Fibroblast of pulmonary artery (primary cell): ENCODE data around the gene WDR31.
"Not testable (repeated sequence)": the region's sequence is repeated elsewhere in the genome, so short reads cannot be mapped to it uniquely, and the experiment has no call there.

Experiments used
- DNase-seq: peaks from one replicate; pipeline ENCODE4 v3.0.0-alpha.2; 2010; ENCODE audit warnings: low read depth
- H3K4me3 ChIP-seq: replicated peaks from 2 replicates; pipeline ENCODE4 v1.5.1; 2011; ENCODE audit warnings: low read depth, mild to moderate bottlenecking, control low read depth, low read length, moderate library complexity
- CTCF ChIP-seq: IDR thresholded peaks from 2 replicates; pipeline ENCODE4 v1.5.1; 2011; ENCODE audit warnings: mild to moderate bottlenecking, control low read depth, low read length, inconsistent platforms; ENCODE audit errors: missing control alignments

Gene WDR31

GRCh38 chr9:113380869-113381378 is 40.8 kb upstream of the WDR31 start:
- no peak for TF ChIP-seq CTCF

DNA sequence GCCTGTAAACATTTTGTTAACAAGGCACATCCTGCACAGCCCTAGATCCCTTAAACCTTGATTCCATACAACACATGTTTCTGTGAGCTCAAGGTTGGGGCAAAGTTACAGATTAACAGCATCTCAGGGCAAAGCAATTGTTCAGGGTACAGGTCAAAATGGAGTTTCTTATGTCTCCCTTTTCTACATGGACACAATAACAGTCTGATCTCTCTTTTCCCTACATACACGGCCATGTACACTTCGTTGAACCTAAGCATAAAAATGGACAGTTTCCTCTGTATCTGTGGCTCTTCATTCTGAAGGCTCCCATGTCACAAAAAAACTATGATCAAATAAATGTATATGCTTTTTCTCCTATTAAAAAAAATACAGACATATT is 39.7 kb upstream of the WDR31 start:
- DNase-seq, H3K4me3 ChIP-seq: not testable (repeated sequence)

More at GRCh38 chr9:113380869-113381378, 40.8 kb upstream of the WDR31 start:
- no peak for DNase-seq
- no peak overlapping the region for H3K4me3 ChIP-seq

DNA sequence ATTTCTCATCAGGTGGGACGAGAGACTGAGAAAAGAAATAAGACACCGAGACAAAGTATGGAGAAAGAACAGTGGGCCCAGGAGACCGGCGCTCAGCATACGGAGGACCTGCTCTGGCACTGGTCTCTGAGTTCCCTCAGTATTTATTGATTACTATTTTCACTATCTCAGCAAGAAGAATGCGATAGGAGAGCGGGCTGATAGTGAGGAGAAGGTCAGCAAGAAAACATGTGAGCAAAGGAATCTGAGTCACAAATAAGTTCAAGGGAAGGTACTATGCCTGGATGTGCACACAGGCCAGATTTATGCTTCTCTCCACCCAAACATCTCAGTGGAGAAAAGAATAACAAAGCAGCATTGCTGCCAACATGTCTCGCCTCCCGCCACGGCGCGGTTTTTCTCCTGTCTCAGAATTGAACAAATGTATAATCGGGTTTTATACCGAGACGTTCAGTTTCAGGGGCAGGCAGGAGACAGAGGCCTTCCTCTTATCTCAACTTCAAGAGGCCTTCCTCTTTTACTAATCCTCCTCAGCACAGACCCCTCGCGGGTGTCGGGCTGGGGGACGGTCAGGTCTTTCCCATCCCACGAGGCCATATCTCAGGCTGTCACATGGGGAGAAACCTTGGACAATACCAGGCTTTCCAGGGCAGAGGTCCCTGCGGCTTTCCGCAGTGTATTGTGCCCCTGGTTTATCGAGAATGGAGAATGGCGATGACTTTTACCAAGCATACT is 39.2 kb upstream of the WDR31 start:
- not testable (repeated sequence) for DNase-seq, H3K4me3 ChIP-seq

- no peak for TF ChIP-seq CTCF
- DNase-seq = peak; percentile 72
- H3K4me3 ChIP-seq = peak within 1 kb of the TSS; percentile 86
Measured at GRCh38 chr9:113376634-113377567, 36.8 kb upstream of the WDR31 start, which contains the start of gene HDHD3. Gene HDHD3, minus strand, starts transcription at chr9:113376986. Its CDS starts 2,632 bp downstream, at chr9:113374354.

GRCh38 chr9:113375057-113376023 is 35.3 kb upstream of the WDR31 start:
- H3K4me3 ChIP-seq = peak overlapping the region; percentile 86
- DNase-seq = no peak
- no peak for TF ChIP-seq CTCF

GRCh38 chr9:113373676-113374392 is 33.8 kb upstream of the WDR31 start:
- no peak for TF ChIP-seq CTCF
- no peak overlapping the region for H3K4me3 ChIP-seq
- no peak for DNase-seq

DNA sequence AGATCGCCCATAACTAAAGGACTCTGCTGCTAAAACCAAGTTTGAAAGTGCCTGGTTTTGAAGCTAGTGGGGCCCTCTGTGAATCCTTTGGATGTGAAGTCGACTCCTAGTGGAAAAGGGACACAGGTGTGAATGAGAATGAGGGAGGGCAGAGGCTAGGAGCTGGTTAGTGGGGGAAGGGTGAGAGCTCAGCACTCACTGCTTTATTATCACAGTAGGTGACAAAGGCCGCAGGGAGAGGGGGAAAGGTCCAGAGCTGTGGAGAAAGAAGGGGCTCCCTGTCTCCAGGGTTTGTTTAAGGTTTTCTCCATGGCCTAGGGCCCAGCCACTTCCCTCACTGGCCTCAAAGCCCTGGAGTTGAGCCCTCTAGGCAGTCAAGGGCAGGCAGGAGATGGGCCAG is 33.2 kb upstream of the WDR31 start:
- DNase-seq = no peak
- no peak overlapping the region for H3K4me3 ChIP-seq
- TF ChIP-seq CTCF = no peak
